GM21390 (cell line): ENCODE data around the gene LRRFIP1.
"Not testable (repeated sequence)": the region's sequence is repeated elsewhere in the genome, so short reads cannot be mapped to it uniquely, and the experiment has no call there.

Experiments used
- ATAC-seq: cut with Tn5 transposase; IDR thresholded peaks from one replicate; pipeline ENCODE4 v1.9.1; 2021; ENCODE audit not compliant: unreplicated experiment

LRRFIP1 gene

GRCh38 chr2:237627441-237628246 is at the start of gene LRRFIP1:
Gene LRRFIP1 (plus strand): TSS chr2:237627587. CDS start chr2:237627645, 58 bp downstream.
- ATAC-seq: no peak

- no peak for ATAC-seq
Measured at GRCh38 chr2:237577956-237578870, 49.2 kb upstream of the LRRFIP1 start.

GRCh38 chr2:237581326-237581725 is 46.1 kb upstream of the LRRFIP1 start:
- no peak for ATAC-seq

GRCh38 chr2:237581751-237582746 is 45.3 kb upstream of the LRRFIP1 start:
- ATAC-seq: no peak

GRCh38 chr2:237583385-237584295 is 43.7 kb upstream of the LRRFIP1 start:
- no peak for ATAC-seq

GRCh38 chr2:237585590-237586221 is 41.7 kb upstream of the LRRFIP1 start:
- ATAC-seq: no peak

GRCh38 chr2:237588044-237588696 is 39.2 kb upstream of the LRRFIP1 start:
- ATAC-seq: no peak

- no peak for ATAC-seq
Measured at GRCh38 chr2:237590272-237591140, 36.9 kb upstream of the LRRFIP1 start, which contains the start of gene RAB17. Gene RAB17 (minus strand): TSS chr2:237590734. CDS start chr2:237586154, 4,580 bp downstream.

GRCh38 chr2:237591141-237591881 is 36.1 kb upstream of the LRRFIP1 start:
- ATAC-seq: no peak

GRCh38 chr2:237592425-237592980 is 34.9 kb upstream of the LRRFIP1 start:
- no peak for ATAC-seq

GRCh38 chr2:237593036-237593435 is 34.4 kb upstream of the LRRFIP1 start:
- ATAC-seq: no peak

GRCh38 chr2:237593596-237594320 is 33.6 kb upstream of the LRRFIP1 start:
- ATAC-seq: no peak

- ATAC-seq: no peak
Measured at GRCh38 chr2:237594514-237594871, 32.9 kb upstream of the LRRFIP1 start.

GRCh38 chr2:237595829-237596519 is 31.4 kb upstream of the LRRFIP1 start:
- not testable (repeated sequence) for ATAC-seq

GRCh38 chr2:237596520-237597195 is 30.7 kb upstream of the LRRFIP1 start:
- ATAC-seq: no peak
